Endothelial cell of umbilical vein (primary cell): ENCODE results near the gene TPR. TPM values are rescaled to one million over a fixed set of nuclear protein-coding genes. Genes with fewer than 3 reads are reported as not detected.

Source experiments
- BruUV-seq: library from RNA; stranded (reverse); fragments of 400-500 nt; replicated peaks from 2 replicates; lab custom pipeline; 2021; lab: Mats Ljungman, UMichigan
- CTCF ChIA-PET: fragments of 300-600, 350-600 bp; sonication (Branson Sonifier 250); formaldehyde crosslinking; loops from one replicate; lab custom pipeline; 2021; ENCODE audit warnings: antibody characterized with exemption, inconsistent platforms; lab: Charles Lee
- POLR2A ChIA-PET: fragments of 300-600, 350-600 bp; sonication (Branson Sonifier 250); formaldehyde crosslinking; loops from one replicate; lab custom pipeline; 2021; ENCODE audit warnings: antibody characterized with exemption, inconsistent platforms; lab: Charles Lee
- DNase-seq: peaks from one replicate; pipeline ENCODE4 v3.0.0-alpha.2; 2011; ENCODE audit warnings: low read depth, low spot score
- FAIRE-seq: peaks from 2 replicates; lab custom pipeline; 2011; peaks lifted over from hg19 to GRCh38; lab: Jason Lieb, UNC
- H2AFZ ChIP-seq: 2 replicates; pipeline ENCODE4 v1.6.0; 2012; ENCODE audit warnings: low read depth, low read length, control low read depth, inconsistent platforms
- H3K27ac ChIP-seq: 2 replicates; pipeline ENCODE4 v1.5.1; 2011; ENCODE audit warnings: low read depth, mild to moderate bottlenecking, control low read depth, low read length, moderate library complexity; ENCODE audit not compliant: insufficient read depth
- H3K27me3 ChIP-seq, 2 experiments: 2 replicates each; pipeline versions ENCODE4 v1.6.0 to v1.6.1; 2011; ENCODE audit warnings: low read length in 2 of 2, mixed read lengths in 1 of 2; ENCODE audit not compliant: control insufficient read depth in 2 of 2, insufficient read depth in 2 of 2
- H3K36me3 ChIP-seq, 2 experiments: 2 replicates in 1 of 2; 3 replicates in 1 of 2; pipeline ENCODE4 v1.5.1; 2011; ENCODE audit warnings: low read length in 2 of 2, mild to moderate bottlenecking in 1 of 2, moderate library complexity in 1 of 2; ENCODE audit not compliant: control insufficient read depth in 2 of 2, insufficient read depth in 2 of 2; ENCODE audit errors: extremely low read depth in 1 of 2
- H3K4me1 ChIP-seq: 3 replicates; pipeline ENCODE4 v1.5.1; 2011; ENCODE audit warnings: mild to moderate bottlenecking, low read length; ENCODE audit not compliant: control insufficient read depth, insufficient read depth; ENCODE audit errors: extremely low read depth
- H3K4me2 ChIP-seq: 2 replicates; pipeline ENCODE4 v1.6.1; 2011; ENCODE audit warnings: low read length, control low read depth, mixed read lengths; ENCODE audit not compliant: insufficient read depth
- H3K4me3 ChIP-seq, 3 experiments: fragments of 200-600 bp in 1 of 3; sonication (generic), shearing (Covaris generic) in 1 of 3; replicated peaks in 1 of 3; 2 replicates each; pipeline ENCODE4 v1.5.1; 2011 to 2016; ENCODE audit warnings: control low read depth in 3 of 3, low read length in 3 of 3, mild to moderate bottlenecking in 2 of 3, inconsistent platforms in 1 of 3, low read depth in 1 of 3, moderate library complexity in 1 of 3; ENCODE audit not compliant: insufficient read depth in 1 of 3
- H3K79me2 ChIP-seq: 2 replicates; pipeline ENCODE4 v1.6.0; 2012; ENCODE audit warnings: low read length, inconsistent platforms; ENCODE audit not compliant: control insufficient read depth, insufficient read depth
- H3K9ac ChIP-seq: replicated peaks from 2 replicates; pipeline ENCODE3; 2011; ENCODE audit warnings: low read length, control low read depth; ENCODE audit not compliant: insufficient read depth; ENCODE audit errors: extremely low read depth
- H3K9me1 ChIP-seq: replicated peaks from 3 replicates; pipeline ENCODE4 v1.6.0; 2011; ENCODE audit warnings: mild to moderate bottlenecking, low read length; ENCODE audit not compliant: control insufficient read depth, insufficient read depth; ENCODE audit errors: extremely low read depth
- H3K9me3 ChIP-seq: replicated peaks from 2 replicates; pipeline ENCODE4 v1.5.1; 2012; ENCODE audit warnings: low read length, inconsistent platforms; ENCODE audit not compliant: control insufficient read depth, insufficient read depth
- H4K20me1 ChIP-seq: replicated peaks from 2 replicates; pipeline ENCODE3; 2011; ENCODE audit warnings: mild to moderate bottlenecking, low read length; ENCODE audit not compliant: control insufficient read depth, insufficient read depth; ENCODE audit errors: extremely low read depth
- CTCF ChIP-seq, 2 donors: IDR thresholded peaks; 1 replicate in 1 of 2; 2 replicates in 1 of 2; pipeline ENCODE4 v1.5.1; 2011; ENCODE audit warnings: low read length in 2 of 2, mild to moderate bottlenecking in 2 of 2, moderate library complexity in 2 of 2, control low read depth in 1 of 2, inconsistent platforms in 1 of 2, low read depth in 1 of 2; ENCODE audit not compliant: insufficient read depth in 1 of 2; ENCODE audit errors: extremely low read depth in 1 of 2
- FOS ChIP-seq: IDR thresholded peaks from 2 replicates; pipeline ENCODE4 v1.6.1; 2011; ENCODE audit warnings: mild to moderate bottlenecking, low read length, moderate library complexity, borderline replicate concordance; ENCODE audit not compliant: insufficient read depth
- GATA2 ChIP-seq: IDR thresholded peaks from 2 replicates; pipeline ENCODE4 v1.7.0; 2011; ENCODE audit warnings: low read depth, mild to moderate bottlenecking, moderate library complexity, mixed read lengths, low read length; ENCODE audit not compliant: insufficient read length, insufficient read depth
- JUN ChIP-seq: IDR thresholded peaks from 2 replicates; pipeline ENCODE4 v1.6.1; 2011; ENCODE audit warnings: borderline replicate concordance, low read depth; ENCODE audit not compliant: insufficient read length, insufficient read depth
- MAX ChIP-seq: IDR thresholded peaks from 2 replicates; pipeline ENCODE4 v1.6.1; 2011; ENCODE audit not compliant: insufficient read depth, insufficient read length
- MYC ChIP-seq: IDR thresholded peaks from one replicate; pipeline ENCODE4 v1.6.1; 2011; ENCODE audit warnings: mild to moderate bottlenecking, low read depth, low read length
- dilution Hi-C: fragments of 300-500 bp; cut with MboI; formaldehyde crosslinking; loops from one replicate; pipeline ENCODE4 v1.15.0; 2019; ENCODE audit warnings: low sequenced_read_pairs; ENCODE audit not compliant: extremely low pct_ligation_motif_present
- intact Hi-C: fragments of 100-400 bp; cut with micrococcal nuclease; formaldehyde crosslinking; loops from one replicate; pipeline ENCODE4 v1.10.0; 2022
- polyA plus RNA-seq, 4 experiments: library from polyadenylated mRNA; depleted of rRNA in 3 of 4; stranded (reverse) in 3 of 4; unstranded in 1 of 4; fragments of >200 nt; gene quantifications; 2 replicates each; pipeline versions ENCODE4 v1.2.1 to v1.2.3, GENCODE V29; 2011 to 2012; ENCODE audit warnings: missing spikeins in 1 of 4
- total RNA-seq: library from RNA; stranded (reverse); gene quantifications from 2 replicates; pipeline ENCODE4 v1.2.3, GENCODE V29; 2021

The TPR gene
- total and polyA plus RNA-seq, 2 donors (not counting 3 experiments of a cell fraction or from before 2014, with no cell fraction given): 49.4 to 118 TPM

GRCh38 chr1:186424539-186424938, 49.5 kb upstream of the TPR start:
- DNase-seq (no peak), FAIRE-seq (no peak)
- Histone ChIP-seq H3K27ac (no peak overlapping the region), H4K20me1 (no peaks in the 10 kb centered on the region), H3K9me1 (no peaks in the 10 kb centered on the region), H3K9me3 (no peaks in the 10 kb centered on the region), H3K9ac (no peak overlapping the region), H2AFZ (no peak overlapping the region), H3K4me2 (no peak overlapping the region), H3K79me2 (no peaks in the 10 kb centered on the region), H3K4me1 (no peaks in the 10 kb centered on the region), H3K36me3 (peaks cover 2% of the 10 kb centered on the region in 2 experiments), H3K27me3 (no peaks in the 10 kb centered on the region), H3K4me3 (no peak overlapping the region)
- ChIA-PET POLR2A (interaction anchor here (0.6 kb wide), 1 partner anchor 335 kb away, joined by 4 read pairs; no protein-coding TSS in a partner anchor), CTCF (interaction anchor here (0.7 to 1.0 kb wide), 2 partner anchors 49 to 279 kb away, joined by 3 read pairs; partner anchors contain the start of gene TPR)
- dilution Hi-C loops: no loop called here
- BruUV-seq: no TSS peak
- intact Hi-C loops: no loop called here
- TF ChIP-seq GATA2: no peak
- TF ChIP-seq FOS: no peak
- no peak for TF ChIP-seq CTCF (IDR thresholded peaks at IDR 0.05; ENCODE audit: extremely low read depth in 1 of 2, insufficient read depth in 1 of 2, low read depth in 1 of 2, low read length in 2 of 2)
- no peak for TF ChIP-seq JUN
- no peak for TF ChIP-seq MAX
- TF ChIP-seq MYC: no peak
